Karpas-422 (cell line): Measurements from ENCODE around the gene TLR5. TPM values are rescaled to one million over a fixed set of nuclear protein-coding genes. Genes with fewer than 3 reads are reported as not detected.

ENCODE experiments used
- DNase-seq: peaks from one replicate; pipeline ENCODE4 v3.0.0-alpha.2; 2015
- H2AFZ ChIP-seq: fragments of 200-600 bp; sonication (generic); 2 replicates; pipeline ENCODE4 v1.6.1; 2014; ENCODE audit warnings: antibody characterized with exemption, low read length, mixed read lengths
- H3K27ac ChIP-seq: fragments of 200-600 bp; sonication (generic); 2 replicates; pipeline ENCODE4 v1.5.1; 2014; ENCODE audit warnings: mild to moderate bottlenecking, low read length, moderate library complexity
- H3K27me3 ChIP-seq: fragments of 200-600 bp; sonication (generic); 2 replicates; pipeline ENCODE4 v1.6.1; 2014; ENCODE audit warnings: low read length, mixed read lengths
- H3K36me3 ChIP-seq: fragments of 200-600 bp; sonication (generic); 2 replicates; pipeline ENCODE4 v1.6.1; 2014; ENCODE audit warnings: low read length, mixed read lengths; ENCODE audit not compliant: insufficient read depth
- H3K4me1 ChIP-seq: fragments of 200-600 bp; sonication (generic); 2 replicates; pipeline ENCODE4 v1.6.1; 2014; ENCODE audit warnings: mild to moderate bottlenecking, low read length, mixed read lengths
- H3K4me2 ChIP-seq: fragments of 200-600 bp; sonication (generic); 2 replicates; pipeline ENCODE4 v1.6.1; 2014; ENCODE audit warnings: low read length, low read depth, mild to moderate bottlenecking; ENCODE audit not compliant: poor library complexity, severe bottlenecking
- H3K4me3 ChIP-seq: fragments of 200-600 bp; sonication (generic); 2 replicates; pipeline ENCODE4 v1.5.1; 2014; ENCODE audit warnings: mild to moderate bottlenecking, antibody characterized with exemption, low read length, mixed read lengths
- H3K79me2 ChIP-seq: fragments of 200-600 bp; sonication (generic); 2 replicates; pipeline ENCODE4 v1.6.1; 2014; ENCODE audit warnings: mild to moderate bottlenecking, low read length, mixed read lengths
- H3K9ac ChIP-seq: fragments of 200-600 bp; sonication (generic); 2 replicates; pipeline ENCODE4 v1.6.0; 2014; ENCODE audit warnings: low read length
- H3K9me2 ChIP-seq: fragments of 200-600 bp; sonication (generic), shearing (Covaris generic); replicated peaks from 2 replicates; pipeline ENCODE4 v1.6.0; 2014; ENCODE audit warnings: mild to moderate bottlenecking, low read length, moderate library complexity; ENCODE audit not compliant: insufficient read depth
- H3K9me3 ChIP-seq: fragments of 300-700, 200-600 bp; sonication (generic); 2 replicates; pipeline ENCODE4 v1.6.1; 2014; ENCODE audit warnings: low read length, mixed read lengths
- H4K20me1 ChIP-seq: fragments of 200-600 bp; sonication (generic); 2 replicates; pipeline ENCODE4 v1.6.1; 2014; ENCODE audit warnings: mild to moderate bottlenecking, antibody characterized with exemption, low read length, low read depth; ENCODE audit not compliant: insufficient read depth
- total RNA-seq: library from RNA; depleted of rRNA; stranded (reverse); fragments of >200 nt; shearing (Covaris generic); gene quantifications from 2 replicates; pipeline ENCODE4 v1.2.3, GENCODE V29; 2014; ENCODE audit warnings: low replicate concordance

Gene TLR5
- total RNA-seq, 1 experiment from 2014 or later: not detected

GRCh38 chr1:223133824-223134435, 9.1 kb downstream of the TLR5 start:
- no peak overlapping the region for H3K9ac ChIP-seq
- DNase-seq: peak; percentile 91
- no peaks in the 10 kb centered on the region for H3K9me2 ChIP-seq
- no peak overlapping the region for H3K4me3 ChIP-seq
- no peaks in the 10 kb centered on the region for H3K36me3 ChIP-seq
- no peak overlapping the region for H3K27ac ChIP-seq
- H3K4me2 ChIP-seq: peak overlapping the region; percentile 54
- no peaks in the 10 kb centered on the region for H3K79me2 ChIP-seq
- no peak overlapping the region for H2AFZ ChIP-seq
- peaks cover 10% of the 10 kb centered on the region for H3K4me1 ChIP-seq
- H3K9me3 ChIP-seq: no peaks in the 10 kb centered on the region
- 0 out of 2 replicates have a peak, but pooled peaks cover 2% of the 10 kb centered on the region for H3K27me3 ChIP-seq
- no peaks in the 10 kb centered on the region for H4K20me1 ChIP-seq

- no peak overlapping the region for H3K4me2 ChIP-seq
- H3K9me3 ChIP-seq: no peaks in the 10 kb centered on the region
- H3K4me1 ChIP-seq: peaks cover 15% of the 10 kb centered on the region
- H3K36me3 ChIP-seq: no peaks in the 10 kb centered on the region
- no peak overlapping the region for H2AFZ ChIP-seq
- no peaks in the 10 kb centered on the region for H3K9me2 ChIP-seq
- DNase-seq: no peak
- no peaks in the 10 kb centered on the region for H3K79me2 ChIP-seq
- no peak overlapping the region for H3K4me3 ChIP-seq
- no peak overlapping the region for H3K27ac ChIP-seq
- H3K27me3 ChIP-seq: 0 out of 2 replicates have a peak, but pooled peaks cover 2% of the 10 kb centered on the region
- H3K9ac ChIP-seq: no peak overlapping the region
- H4K20me1 ChIP-seq: no peaks in the 10 kb centered on the region
Observed at GRCh38 chr1:223133306-223133823, 9.7 kb downstream of the TLR5 start.

- peak; percentile 76 for DNase-seq
- H3K79me2 ChIP-seq: no peaks in the 10 kb centered on the region
- no peaks in the 10 kb centered on the region for H4K20me1 ChIP-seq
- no peaks in the 10 kb centered on the region for H3K36me3 ChIP-seq
- 0 out of 2 replicates have a peak, but pooled peaks cover 2% of the 10 kb centered on the region for H3K27me3 ChIP-seq
- no peak overlapping the region for H3K27ac ChIP-seq
- H3K4me1 ChIP-seq: peaks cover 49% of the 10 kb centered on the region
- no peak overlapping the region for H3K4me2 ChIP-seq
- no peaks in the 10 kb centered on the region for H3K9me2 ChIP-seq
- no peak overlapping the region for H3K4me3 ChIP-seq
- no peaks in the 10 kb centered on the region for H3K9me3 ChIP-seq
- no peak overlapping the region for H3K9ac ChIP-seq
- H2AFZ ChIP-seq: no peak overlapping the region
Observed at GRCh38 chr1:223129229-223129901, 13.7 kb downstream of the TLR5 start.

GRCh38 chr1:223126741-223127140, 16.3 kb downstream of the TLR5 start:
- H3K4me1 ChIP-seq: peaks cover 51% of the 10 kb centered on the region

DNA sequence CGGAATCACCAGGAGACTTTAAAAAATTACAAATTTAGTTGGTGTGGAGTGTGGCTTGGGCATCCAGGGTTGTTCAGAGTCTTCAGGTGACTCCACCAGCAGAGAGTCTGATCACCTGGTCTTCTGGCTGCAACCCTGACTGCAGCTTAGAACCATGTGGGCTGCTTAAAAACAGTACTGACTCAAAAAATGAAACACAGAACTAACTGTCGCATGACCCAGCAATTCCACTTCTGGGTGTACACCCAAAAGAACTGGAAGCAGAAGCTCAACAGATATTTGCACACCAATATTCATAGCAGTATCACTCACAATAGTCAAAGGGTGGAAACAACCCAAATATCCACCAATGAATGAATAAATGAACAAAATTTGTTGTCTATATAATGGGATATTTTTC, 17.3 kb downstream of the TLR5 start:
- H3K9ac ChIP-seq: no peak overlapping the region
- no peaks in the 10 kb centered on the region for H4K20me1 ChIP-seq
- DNase-seq: no peak

More at GRCh38 chr1:223126741-223127140, 16.3 kb downstream of the TLR5 start:
- Histone ChIP-seq H2AFZ (no peak overlapping the region), H3K79me2 (no peaks in the 10 kb centered on the region), H3K9me3 (no peaks in the 10 kb centered on the region), H3K9ac (no peak overlapping the region), H3K4me2 (no peak overlapping the region), H3K27me3 (no peaks in the 10 kb centered on the region), H3K27ac (no peak overlapping the region), H3K4me3 (no peak overlapping the region), H3K36me3 (no peaks in the 10 kb centered on the region), H4K20me1 (no peaks in the 10 kb centered on the region), H3K9me2 (no peaks in the 10 kb centered on the region)
- DNase-seq: no peak

DNA sequence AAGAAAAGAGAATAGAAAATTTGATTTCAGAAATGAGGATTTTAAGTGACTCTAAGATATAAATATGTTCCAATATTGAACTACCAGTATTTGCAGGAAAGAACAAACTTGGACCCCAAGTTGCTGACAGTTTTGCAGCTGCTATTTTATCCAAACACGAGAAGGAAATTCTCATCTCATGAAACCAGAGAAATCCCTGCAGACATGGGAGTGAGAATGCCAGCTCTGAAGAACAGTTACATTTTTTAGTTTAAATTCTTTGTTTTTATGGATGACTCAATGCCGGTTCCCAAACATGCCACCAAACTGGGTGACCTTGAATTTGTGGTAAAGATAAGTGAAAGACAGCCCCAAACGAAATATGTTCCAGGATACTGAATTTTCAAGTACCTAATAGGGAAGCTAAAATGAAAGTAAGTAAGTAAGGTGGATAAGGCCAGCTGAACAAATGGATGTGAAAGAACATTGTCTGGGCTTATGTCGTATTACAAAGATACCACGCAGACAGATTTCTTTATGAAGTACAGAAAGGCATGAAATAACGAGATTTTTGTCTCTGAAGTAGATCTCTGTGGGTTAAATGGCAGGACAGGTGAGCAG, 19.9 kb downstream of the TLR5 start:
- H3K4me2 ChIP-seq: no peak overlapping the region
- no peaks in the 10 kb centered on the region for H4K20me1 ChIP-seq
- peaks cover 39% of the 10 kb centered on the region for H3K4me1 ChIP-seq
- H3K36me3 ChIP-seq: no peaks in the 10 kb centered on the region
- H3K79me2 ChIP-seq: no peaks in the 10 kb centered on the region
- H3K9ac ChIP-seq: no peak overlapping the region
- H2AFZ ChIP-seq: no peak overlapping the region
- H3K27ac ChIP-seq: no peak overlapping the region
- no peaks in the 10 kb centered on the region for H3K9me2 ChIP-seq
- H3K4me3 ChIP-seq: no peak overlapping the region
- no peaks in the 10 kb centered on the region for H3K9me3 ChIP-seq
- H3K27me3 ChIP-seq: no peaks in the 10 kb centered on the region
- no peak for DNase-seq

More for the DNA sequence above, 17.3 kb downstream of the TLR5 start:
- H2AFZ ChIP-seq: no peak overlapping the region
- H3K79me2 ChIP-seq: no peaks in the 10 kb centered on the region
- H3K9me3 ChIP-seq: no peaks in the 10 kb centered on the region
- no peak overlapping the region for H3K27ac ChIP-seq
- H3K4me2 ChIP-seq: no peak overlapping the region
- H3K4me1 ChIP-seq: peaks cover 51% of the 10 kb centered on the region
- no peak overlapping the region for H3K4me3 ChIP-seq
- no peaks in the 10 kb centered on the region for H3K9me2 ChIP-seq
- no peaks in the 10 kb centered on the region for H3K36me3 ChIP-seq
- no peaks in the 10 kb centered on the region for H3K27me3 ChIP-seq

DNA sequence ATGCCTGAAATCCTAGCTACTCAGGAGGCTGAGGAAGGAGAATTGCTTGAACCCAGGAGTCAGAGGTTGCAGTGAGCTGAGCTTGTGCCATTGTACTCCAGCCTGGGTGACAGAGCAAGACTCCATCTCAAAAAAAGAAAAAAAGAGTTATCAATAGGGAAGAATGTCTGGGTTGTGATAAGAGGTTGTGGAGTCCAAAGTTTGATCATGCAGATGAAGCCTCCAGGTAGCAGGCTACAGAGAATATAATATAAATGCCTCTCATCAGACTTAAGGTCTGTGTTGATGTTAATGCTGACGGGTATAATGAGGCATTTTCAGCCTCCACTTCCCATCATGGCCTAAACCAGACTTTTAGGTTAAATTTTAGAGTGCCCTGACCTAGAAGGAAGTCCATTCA, 24.6 kb downstream of the TLR5 start:
- H3K4me3 ChIP-seq: no peak overlapping the region
- no peak overlapping the region for H3K4me2 ChIP-seq
- no peak overlapping the region for H3K27ac ChIP-seq
- no peaks in the 10 kb centered on the region for H3K79me2 ChIP-seq
- H3K9me3 ChIP-seq: no peaks in the 10 kb centered on the region
- H3K9me2 ChIP-seq: no peaks in the 10 kb centered on the region
- H4K20me1 ChIP-seq: no peaks in the 10 kb centered on the region
- no peak for DNase-seq
- no peak overlapping the region for H2AFZ ChIP-seq
- peaks cover 1% of the 10 kb centered on the region for H3K4me1 ChIP-seq
- no peaks in the 10 kb centered on the region for H3K36me3 ChIP-seq
- no peaks in the 10 kb centered on the region for H3K27me3 ChIP-seq
- H3K9ac ChIP-seq: no peak overlapping the region

- H3K9me3 ChIP-seq: no peaks in the 10 kb centered on the region
- no peak overlapping the region for H3K9ac ChIP-seq
Observed at GRCh38 chr1:223116950-223117349, 26.1 kb downstream of the TLR5 start.

More at GRCh38 chr1:223116950-223117349, 26.1 kb downstream of the TLR5 start:
- H3K27ac ChIP-seq: no peak overlapping the region
- H3K27me3 ChIP-seq: no peaks in the 10 kb centered on the region
- H3K36me3 ChIP-seq: no peaks in the 10 kb centered on the region
- no peak overlapping the region for H2AFZ ChIP-seq
- no peaks in the 10 kb centered on the region for H3K4me1 ChIP-seq
- H4K20me1 ChIP-seq: no peaks in the 10 kb centered on the region
- H3K4me2 ChIP-seq: no peak overlapping the region
- DNase-seq: no peak
- H3K4me3 ChIP-seq: no peak overlapping the region
- H3K9me2 ChIP-seq: no peaks in the 10 kb centered on the region
- no peaks in the 10 kb centered on the region for H3K79me2 ChIP-seq
